Fibroblast of villous mesenchyme (primary cell): ENCODE data around the gene ALPI. TPM values are rescaled to one million over a fixed set of nuclear protein-coding genes. Genes with fewer than 3 reads are reported as not detected.

Experiments used
- DNase-seq: peaks from one replicate; pipeline ENCODE4 v3.0.0-alpha.2; 2010; ENCODE audit warnings: low read depth
- H3K4me3 ChIP-seq: 2 replicates; pipeline ENCODE4 v1.5.1; 2011; ENCODE audit warnings: low read depth, mild to moderate bottlenecking, low read length
- CTCF ChIP-seq: IDR thresholded peaks from 2 replicates; pipeline ENCODE4 v1.5.1; 2012; ENCODE audit warnings: low read depth, mild to moderate bottlenecking, low read length; ENCODE audit not compliant: insufficient read depth
- total RNA-seq: library from RNA; depleted of rRNA; stranded (reverse); fragments of >200 nt; gene quantifications from 2 replicates; pipeline ENCODE4 v1.2.3, GENCODE V29; 2012

The ALPI gene
- total RNA-seq, 1 donor: not detected

GRCh38 chr2:232495292-232495691 lies 39.3 kb downstream of the ALPI start:
- no peak overlapping the region for H3K4me3 ChIP-seq
- no peak for DNase-seq
- TF ChIP-seq CTCF: no peak

GRCh38 chr2:232496501-232497270 lies 40.7 kb downstream of the ALPI start:
- DNase-seq: no peak
- TF ChIP-seq CTCF: no peak

GRCh38 chr2:232497348-232497747 lies 41.4 kb downstream of the ALPI start:
- TF ChIP-seq CTCF: no peak
- no peak overlapping the region for H3K4me3 ChIP-seq
- no peak for DNase-seq

More at GRCh38 chr2:232496501-232497270, 40.7 kb downstream of the ALPI start:
- H3K4me3 ChIP-seq: no peak overlapping the region

GRCh38 chr2:232498452-232498851 lies 42.5 kb downstream of the ALPI start:
- H3K4me3 ChIP-seq: no peak overlapping the region
- no peak for TF ChIP-seq CTCF
- no peak for DNase-seq

GRCh38 chr2:232501331-232501771 lies 45.4 kb downstream of the ALPI start:
- H3K4me3 ChIP-seq: no peak overlapping the region
- no peak for TF ChIP-seq CTCF
- no peak for DNase-seq

- H3K4me3 ChIP-seq: no peak overlapping the region
- no peak for DNase-seq
- TF ChIP-seq CTCF: no peak
These were observed 45.9 kb downstream of the ALPI start for GRCh38 chr2:232501794-232502390.
